ENCODE measurements around the gene ADARB2. TPM values are rescaled to one million over a fixed set of nuclear protein-coding genes. Genes with fewer than 3 reads are reported as not detected.

ADARB2 gene
- total RNA-seq, 1 donor from 2014 or later = 0.37 TPM

- intact Hi-C loops (cut with micrococcal nuclease) = no loop called here
These were observed 50.1 kb downstream of the ADARB2 start for GRCh38 chr10:1687190-1687589.

GRCh38 chr10:1686491-1686749 is 50.9 kb downstream of the ADARB2 start:
- intact Hi-C loops (cut with micrococcal nuclease) = no loop called here

- intact Hi-C loops (cut with micrococcal nuclease) = no loop called here
These were observed 51.4 kb downstream of the ADARB2 start for GRCh38 chr10:1685699-1686490.

GRCh38 chr10:1684991-1685390 is 52.3 kb downstream of the ADARB2 start:
- intact Hi-C loops (cut with micrococcal nuclease) = no loop called here

- intact Hi-C loops (cut with micrococcal nuclease) = no loop called here
These were observed 53.7 kb downstream of the ADARB2 start for GRCh38 chr10:1683649-1684048.

- intact Hi-C loops (cut with micrococcal nuclease) = no loop called here
These were observed 57.3 kb downstream of the ADARB2 start for GRCh38 chr10:1679821-1680650.

- intact Hi-C loops (cut with micrococcal nuclease) = no loop called here
These were observed 59.2 kb downstream of the ADARB2 start for GRCh38 chr10:1678084-1678483.

- intact Hi-C loops (cut with micrococcal nuclease) = no loop called here
These were observed 59.9 kb downstream of the ADARB2 start for GRCh38 chr10:1677307-1677939.

- intact Hi-C loops (cut with micrococcal nuclease) = no loop called here
These were observed 62.8 kb downstream of the ADARB2 start for GRCh38 chr10:1674501-1674900.

- intact Hi-C loops (cut with micrococcal nuclease) = no loop called here
These were observed 63.6 kb downstream of the ADARB2 start for GRCh38 chr10:1673568-1674345.

GRCh38 chr10:1672001-1672781 is 65.1 kb downstream of the ADARB2 start:
- intact Hi-C loops (cut with micrococcal nuclease) = no loop called here

GRCh38 chr10:1671366-1672000 is 65.8 kb downstream of the ADARB2 start:
- intact Hi-C loops (cut with micrococcal nuclease) = no loop called here

GRCh38 chr10:1670541-1671365 is 66.6 kb downstream of the ADARB2 start:
- intact Hi-C loops (cut with micrococcal nuclease) = no loop called here

- intact Hi-C loops (cut with micrococcal nuclease) = no loop called here
These were observed 67.9 kb downstream of the ADARB2 start for GRCh38 chr10:1669433-1669832.

- intact Hi-C loops (cut with micrococcal nuclease) = no loop called here
These were observed 68.9 kb downstream of the ADARB2 start for GRCh38 chr10:1668399-1668798.

- intact Hi-C loops (cut with micrococcal nuclease) = no loop called here
These were observed 69.9 kb downstream of the ADARB2 start for GRCh38 chr10:1667392-1667791.

GRCh38 chr10:1666147-1666546 is 71.2 kb downstream of the ADARB2 start:
- intact Hi-C loops (cut with micrococcal nuclease) = no loop called here

- intact Hi-C loops (cut with micrococcal nuclease) = no loop called here
These were observed 71.6 kb downstream of the ADARB2 start for GRCh38 chr10:1665681-1666080.

GRCh38 chr10:1665021-1665661 is 72.2 kb downstream of the ADARB2 start:
- intact Hi-C loops (cut with micrococcal nuclease) = no loop called here
